ELF-1 (cell line): ENCODE results near the gene GALNT2.

ENCODE experiments used
- DNase-seq: peaks from one replicate; pipeline ENCODE4 v3.0.0-alpha.2; 2016; ENCODE audit warnings: low read depth, low spot score

GALNT2 gene

DNA sequence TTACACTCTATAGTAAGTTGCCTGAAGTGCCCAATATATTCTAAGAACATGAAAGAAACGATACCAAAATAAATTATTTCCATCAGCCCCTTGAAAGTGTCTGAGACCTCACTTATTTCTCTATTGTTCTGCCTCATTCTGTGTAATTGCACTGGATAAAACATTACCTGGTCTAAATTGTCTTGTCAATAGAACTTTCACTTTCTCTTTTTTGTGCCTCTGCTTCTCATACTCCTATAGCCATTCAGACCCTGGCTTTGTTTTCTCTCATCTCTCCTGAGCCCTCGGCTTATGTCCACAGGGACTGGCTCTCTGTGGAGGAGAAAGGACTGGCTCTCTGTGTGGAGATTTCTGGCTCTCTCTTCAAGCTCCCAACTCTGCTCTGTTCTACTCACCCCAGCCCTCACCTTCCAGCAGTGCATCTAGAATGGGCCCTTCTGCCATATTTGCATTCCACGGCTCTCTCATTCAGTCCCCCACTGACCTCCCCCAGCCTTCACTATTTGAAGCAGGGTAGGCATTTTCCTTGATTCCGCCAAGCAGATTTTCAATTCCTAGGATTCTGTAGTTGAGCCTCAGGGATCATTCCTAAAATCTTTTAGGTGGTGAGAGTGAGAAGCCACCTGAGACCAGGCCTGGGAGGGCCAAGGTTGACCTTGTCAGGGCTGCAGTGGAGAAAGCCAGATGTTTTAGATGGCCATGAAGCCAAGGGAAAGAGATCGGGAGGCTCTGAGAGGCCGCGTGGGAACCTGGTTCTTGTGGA is 15.9 kb upstream of the GALNT2 start:
- no peak for DNase-seq

- DNase-seq, result no peak
Measured at GRCh38 chr1:230052018-230052417, 15.0 kb upstream of the GALNT2 start.

- DNase-seq, result no peak
Measured at GRCh38 chr1:230052665-230053064, 14.4 kb upstream of the GALNT2 start.

DNA sequence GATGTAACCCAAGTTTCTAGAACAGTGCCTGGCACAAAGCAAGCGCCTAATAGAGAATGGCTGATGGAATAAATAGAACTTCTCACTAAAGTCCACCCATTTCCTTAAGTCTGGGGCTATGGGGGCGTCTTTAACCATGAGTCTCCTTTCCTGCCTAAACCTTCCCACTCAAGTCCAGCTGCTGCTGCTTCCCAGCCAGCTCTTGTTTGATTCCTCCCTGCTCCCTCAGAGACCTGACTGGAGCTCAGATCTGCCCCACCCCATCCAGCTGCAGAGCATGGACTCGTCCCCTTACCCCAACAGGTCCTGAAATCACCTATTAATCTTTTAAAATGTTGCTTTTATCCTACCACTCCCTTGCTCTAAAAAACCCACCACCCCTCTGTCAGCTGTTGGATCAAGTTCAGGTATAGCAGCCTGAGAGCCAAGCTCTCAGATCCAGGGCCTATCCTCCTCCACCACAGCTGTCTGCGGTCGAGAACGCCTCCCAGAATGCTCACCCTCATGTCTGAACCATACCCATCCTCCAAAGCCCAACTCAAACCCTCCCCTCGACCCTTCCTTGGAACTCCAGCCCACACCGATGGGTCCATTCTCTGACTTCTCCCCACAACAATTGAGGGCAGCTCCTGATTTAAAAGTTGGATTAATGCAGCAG is 12.8 kb upstream of the GALNT2 start:
- no peak for DNase-seq

GRCh38 chr1:230056098-230056497 is 10.9 kb upstream of the GALNT2 start:
- DNase-seq, result no peak

- no peak for DNase-seq
Measured at GRCh38 chr1:230057100-230057499, 9.9 kb upstream of the GALNT2 start.

- peak; percentile 59 for DNase-seq
Measured at GRCh38 chr1:230057681-230058565, 9.1 kb upstream of the GALNT2 start.

GRCh38 chr1:230058626-230059025 is 8.4 kb upstream of the GALNT2 start:
- no peak for DNase-seq

GRCh38 chr1:230061801-230062200 is 5.2 kb upstream of the GALNT2 start:
- DNase-seq, result no peak

DNA sequence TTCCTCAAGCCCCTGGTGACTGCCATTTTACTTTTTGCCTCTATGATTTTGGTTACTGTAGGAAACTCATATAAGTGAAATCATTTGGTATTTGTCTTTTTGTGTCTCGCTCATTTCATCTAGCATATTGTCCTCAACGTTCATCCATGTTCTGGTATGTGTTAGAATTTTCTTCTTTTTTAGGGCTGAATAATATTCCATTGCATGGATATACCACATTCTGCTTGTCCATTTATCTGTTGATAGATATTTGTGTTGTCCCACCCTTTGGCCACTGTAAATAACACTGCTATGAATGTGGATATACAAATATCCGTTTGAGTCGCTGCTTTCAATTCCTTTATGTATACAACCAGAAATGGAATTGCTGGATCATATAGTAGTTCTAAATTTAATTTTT is 4.5 kb upstream of the GALNT2 start:
- DNase-seq, result no peak

GRCh38 chr1:230064283-230064682 is 2.8 kb upstream of the GALNT2 start:
- DNase-seq, result no peak

DNA sequence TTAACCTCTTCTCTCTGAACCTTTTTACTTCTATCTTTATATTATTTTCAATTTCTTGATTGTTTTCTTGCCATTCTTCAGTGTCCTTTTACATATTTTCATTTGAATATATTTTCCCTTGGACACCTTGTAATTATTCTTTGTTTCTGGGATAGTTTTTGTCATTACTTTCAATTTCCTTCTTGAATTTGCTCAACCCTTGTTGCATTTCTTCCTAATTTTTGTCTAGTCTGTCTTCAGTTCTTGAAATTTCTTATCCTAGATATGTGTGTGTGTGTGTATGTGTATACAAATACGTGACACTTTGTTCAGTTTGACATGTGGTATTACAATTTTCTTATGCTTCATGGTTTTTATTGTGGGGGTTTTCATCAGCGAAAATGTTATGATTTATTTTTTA is 1.9 kb upstream of the GALNT2 start:
- DNase-seq, result no peak

DNA sequence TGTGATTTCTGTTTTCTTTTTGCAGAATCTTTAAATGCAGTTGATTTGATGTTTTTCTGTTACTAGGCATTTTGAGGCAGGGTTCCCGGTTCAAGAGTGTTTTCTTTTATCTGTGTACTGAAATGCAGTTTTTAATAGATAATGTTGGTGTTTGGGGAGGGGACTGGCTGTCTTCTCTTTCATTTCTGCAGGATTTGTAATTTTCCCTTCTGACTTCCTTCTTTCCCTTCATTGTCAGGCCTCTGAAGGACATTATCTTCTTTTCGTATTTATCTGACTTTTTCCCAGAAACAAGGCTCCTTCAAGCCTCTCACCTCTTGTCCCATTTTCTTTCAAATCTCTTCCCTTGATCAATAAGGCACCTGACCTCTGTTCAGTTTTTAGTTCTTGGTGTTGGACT is 1.5 kb upstream of the GALNT2 start:
- DNase-seq, result no peak

GRCh38 chr1:230066031-230066430 is 1.0 kb upstream of the GALNT2 start:
- DNase-seq, result no peak

DNA sequence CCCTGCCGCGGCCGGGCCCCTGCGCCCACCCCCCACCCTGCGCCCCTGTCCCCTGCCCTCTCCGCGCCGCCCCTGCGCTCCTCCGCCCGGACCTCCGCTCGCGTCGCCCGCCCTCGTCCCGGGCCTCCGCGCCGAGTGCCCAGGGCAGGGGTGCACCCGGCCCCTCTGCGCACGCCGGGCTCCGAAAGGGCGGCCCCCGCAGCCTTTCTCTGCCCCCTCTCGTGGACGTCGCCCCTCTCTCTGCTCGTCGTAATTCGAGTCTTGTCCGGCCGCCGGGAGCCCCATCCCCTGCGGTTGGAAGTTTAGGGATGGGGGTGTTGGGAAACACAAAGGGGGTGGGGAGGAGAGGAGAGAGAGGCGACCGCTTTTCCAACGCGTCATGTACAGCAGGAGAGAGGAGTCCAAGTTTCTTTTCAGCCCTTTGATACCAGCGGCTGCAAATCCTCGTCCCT is 407 bp downstream of the GALNT2 start:
- peak; percentile 39 for DNase-seq

GRCh38 chr1:230067871-230068620 is 1.0 kb downstream of the GALNT2 start:
- peak; percentile 64 for DNase-seq

DNA sequence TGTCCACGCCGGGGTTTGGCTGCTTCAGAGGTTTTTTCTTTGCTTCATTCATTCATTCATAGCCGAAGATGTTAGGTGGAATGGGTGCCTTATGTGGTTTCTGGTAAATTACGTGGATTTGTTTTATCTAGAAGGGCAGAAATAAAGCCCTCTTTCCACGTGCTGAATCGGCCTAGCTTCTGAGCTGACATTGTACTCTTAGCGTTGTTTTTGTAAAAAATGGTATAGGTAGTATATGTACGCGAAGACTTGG is 1.5 kb downstream of the GALNT2 start:
- DNase-seq, result no peak

GRCh38 chr1:230068952-230069684 is 2.1 kb downstream of the GALNT2 start:
- DNase-seq, result no peak

DNA sequence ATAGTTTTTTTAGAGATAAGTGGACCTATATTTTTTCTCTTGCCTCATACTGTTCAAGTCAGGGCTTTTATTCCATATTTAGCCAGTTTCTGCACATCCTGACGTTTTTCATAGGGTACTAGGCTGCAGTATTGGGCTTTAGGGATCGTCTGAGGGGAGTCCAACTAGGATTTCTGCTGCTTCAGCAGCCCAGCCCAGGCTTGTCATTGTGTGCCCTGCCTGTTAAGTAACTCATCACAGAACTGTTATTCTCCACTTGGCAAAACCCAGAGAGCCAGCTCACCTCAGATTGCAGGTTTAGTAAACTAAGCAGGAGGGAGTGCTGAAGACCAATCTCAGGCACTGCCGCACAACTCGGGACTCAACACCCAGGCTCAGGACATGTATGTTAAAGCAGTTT is 2.8 kb downstream of the GALNT2 start:
- no peak for DNase-seq

DNA sequence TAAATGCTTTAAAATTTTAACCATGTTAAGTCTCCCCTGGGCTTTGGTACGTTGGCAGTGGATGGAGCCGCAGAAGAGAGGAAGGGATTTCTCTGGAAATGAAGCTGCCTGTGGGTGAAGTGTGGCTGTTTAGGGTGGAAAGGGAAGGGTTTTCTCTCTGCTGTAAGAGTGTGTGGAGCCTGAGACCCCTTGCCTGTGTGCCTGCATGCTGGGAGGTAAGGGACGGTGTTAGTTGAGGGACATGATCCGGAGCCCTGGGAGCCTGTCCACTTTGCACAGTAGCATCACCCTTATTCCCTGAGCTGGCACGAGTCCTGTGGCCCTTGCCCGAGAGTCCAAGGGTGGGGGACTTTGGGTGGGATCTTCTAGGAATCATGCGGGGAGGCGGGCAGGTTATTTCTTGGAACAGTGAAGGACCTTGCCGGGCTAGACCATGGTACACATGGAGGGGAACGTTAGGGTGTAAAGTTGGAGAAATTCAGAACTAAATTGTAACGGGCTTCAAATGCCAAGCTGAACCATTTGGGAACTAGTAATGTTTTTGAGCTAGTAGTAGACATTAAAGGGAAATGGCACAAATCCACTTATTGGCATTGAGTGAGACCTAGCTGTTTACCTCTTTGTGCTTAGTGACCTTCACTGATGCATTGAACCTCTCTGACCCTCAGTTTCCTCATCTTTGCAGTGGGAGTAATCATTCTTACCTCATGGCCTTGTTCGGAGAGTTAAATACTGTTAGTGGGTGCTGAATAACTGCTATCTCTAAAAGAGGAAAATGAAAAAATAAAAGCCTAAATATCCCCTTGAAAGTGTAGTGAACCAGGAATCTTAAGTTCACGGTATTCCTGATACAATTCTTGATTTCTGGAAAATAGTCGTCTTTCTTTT is 3.5 kb downstream of the GALNT2 start:
- no peak for DNase-seq
